HG02981 (cell line): Measurements from ENCODE around the gene WASHC4.
"Not testable (repeated sequence)": the region's sequence is repeated elsewhere in the genome, so short reads cannot be mapped to it uniquely, and the experiment has no call there.

ENCODE experiments used
- ATAC-seq: cut with Tn5 transposase; IDR thresholded peaks from one replicate; pipeline ENCODE4 v1.9.1; 2021; ENCODE audit warnings: mild to moderate bottlenecking, moderate library complexity; ENCODE audit not compliant: unreplicated experiment

Gene WASHC4

GRCh38 chr12:105157606-105158005 is 50.1 kb downstream of the WASHC4 start:
- no peak for ATAC-seq

GRCh38 chr12:105158876-105159275 is 51.3 kb downstream of the WASHC4 start:
- no peak for ATAC-seq

GRCh38 chr12:105162174-105162573 is 54.6 kb downstream of the WASHC4 start:
- no peak for ATAC-seq

- ATAC-seq = no peak
Measured at GRCh38 chr12:105164068-105164467, 56.5 kb downstream of the WASHC4 start.

DNA sequence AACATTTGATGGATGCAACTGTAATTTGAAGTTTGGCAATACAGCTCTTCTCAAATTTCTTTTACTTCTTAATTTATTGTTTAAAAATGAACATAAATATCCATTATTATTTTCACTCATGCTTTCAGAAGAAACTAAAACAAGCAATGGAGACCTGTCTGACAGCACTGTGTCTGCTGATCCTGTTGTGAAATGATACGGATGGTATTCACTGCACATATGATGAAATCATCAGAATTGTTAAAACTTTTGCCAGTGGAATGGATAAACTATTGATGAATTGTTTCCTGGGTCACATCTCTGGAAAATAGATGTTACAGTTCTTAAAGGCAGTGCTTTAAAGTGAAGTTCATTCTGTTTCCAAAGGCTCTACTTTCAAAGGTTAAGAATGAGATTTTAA is 59.2 kb downstream of the WASHC4 start:
- no peak for ATAC-seq

- ATAC-seq = no peak
Measured at GRCh38 chr12:105167346-105167745, 59.8 kb downstream of the WASHC4 start.

GRCh38 chr12:105168006-105168405 is 60.5 kb downstream of the WASHC4 start:
- no peak for ATAC-seq

DNA sequence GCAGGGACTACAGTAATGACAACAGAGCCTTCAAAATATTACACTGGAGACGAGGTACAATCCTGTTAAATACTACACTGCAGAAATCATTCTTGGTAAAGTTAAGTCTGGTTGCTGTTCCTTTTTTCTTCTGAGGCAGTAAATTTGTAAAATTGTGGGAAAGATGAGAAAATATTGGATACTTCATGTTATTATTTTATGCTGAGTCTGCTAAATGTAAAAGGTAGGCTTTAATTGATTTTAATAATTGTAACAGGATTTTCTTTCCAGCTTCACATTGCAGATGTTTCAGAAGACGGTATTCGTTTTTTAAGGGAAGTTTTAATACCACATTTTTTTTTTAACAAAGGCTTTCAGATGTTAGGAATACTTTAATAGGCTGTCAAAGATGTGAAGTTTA is 62.6 kb downstream of the WASHC4 start:
- ATAC-seq = no peak

GRCh38 chr12:105171691-105172436 is 64.3 kb downstream of the WASHC4 start:
- ATAC-seq = no peak

DNA sequence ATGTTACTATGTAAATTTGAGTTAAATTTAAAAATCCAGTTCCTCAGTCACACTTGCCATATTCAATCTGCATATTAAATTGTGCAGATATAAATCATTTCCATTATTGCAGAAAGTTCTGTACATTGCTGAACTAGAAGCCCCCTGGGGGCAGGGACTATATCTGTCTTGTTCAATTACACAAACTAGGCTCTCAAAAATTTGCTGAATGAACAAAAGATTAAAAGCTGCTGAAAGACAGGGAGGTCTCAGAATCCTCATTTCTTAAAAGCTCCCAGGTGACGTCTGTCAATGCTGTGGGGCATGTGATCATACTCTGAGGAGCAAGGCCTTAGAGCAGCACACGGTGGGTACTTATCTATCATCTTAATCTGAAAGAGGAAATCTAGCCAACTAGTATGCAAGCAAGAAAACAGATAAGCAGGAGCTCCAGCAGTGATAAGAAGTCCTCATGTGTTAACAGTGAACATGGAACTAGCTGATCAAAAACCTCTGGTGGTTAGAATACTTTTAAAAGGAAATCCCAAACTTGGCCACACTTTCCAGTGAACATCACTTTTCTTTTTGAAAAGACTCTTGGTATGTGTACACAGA is 68.0 kb downstream of the WASHC4 start:
- no peak for ATAC-seq

DNA sequence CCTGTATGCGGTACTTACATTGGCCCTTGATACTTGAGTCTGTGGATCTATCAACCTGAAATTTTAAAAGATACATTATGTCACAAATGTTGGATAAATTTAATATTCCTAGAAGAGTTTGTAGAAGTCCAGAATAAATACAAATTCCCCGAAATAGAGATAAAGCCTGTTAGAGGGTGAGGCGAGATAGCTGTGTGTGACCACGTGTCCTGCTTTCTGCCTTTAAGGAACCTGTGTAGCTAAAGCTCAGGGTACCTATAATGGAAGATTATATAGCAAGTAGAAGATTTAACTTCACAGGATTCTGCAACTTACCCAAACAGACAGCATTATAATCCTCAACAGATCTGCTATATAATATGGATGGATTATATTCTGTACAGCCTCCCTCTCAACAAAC is 69.7 kb downstream of the WASHC4 start:
- ATAC-seq = no peak

DNA sequence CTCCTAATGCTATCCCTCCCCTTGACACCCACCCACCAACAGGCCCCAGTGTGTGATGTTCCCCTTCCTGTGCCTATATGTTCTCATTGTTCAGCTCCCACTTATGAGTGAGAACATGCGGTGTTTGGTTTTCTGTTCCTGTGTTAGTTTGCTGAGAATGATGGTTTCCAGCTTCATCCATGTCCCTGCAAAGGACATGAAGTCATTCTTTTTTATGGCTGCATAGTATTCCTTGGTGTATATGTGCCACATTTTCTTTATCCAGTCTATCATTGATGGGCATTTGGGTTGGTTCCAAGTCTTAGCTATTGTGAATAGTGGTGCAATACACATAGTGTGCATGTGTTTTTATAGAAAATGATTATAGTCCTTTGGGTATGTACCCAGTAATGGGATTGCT is 71.6 kb downstream of the WASHC4 start:
- ATAC-seq = not testable (repeated sequence)

GRCh38 chr12:105183406-105183805 is 75.9 kb downstream of the WASHC4 start:
- ATAC-seq = not testable (repeated sequence)

- ATAC-seq = not testable (repeated sequence)
Measured at GRCh38 chr12:105183976-105184375, 76.4 kb downstream of the WASHC4 start.

DNA sequence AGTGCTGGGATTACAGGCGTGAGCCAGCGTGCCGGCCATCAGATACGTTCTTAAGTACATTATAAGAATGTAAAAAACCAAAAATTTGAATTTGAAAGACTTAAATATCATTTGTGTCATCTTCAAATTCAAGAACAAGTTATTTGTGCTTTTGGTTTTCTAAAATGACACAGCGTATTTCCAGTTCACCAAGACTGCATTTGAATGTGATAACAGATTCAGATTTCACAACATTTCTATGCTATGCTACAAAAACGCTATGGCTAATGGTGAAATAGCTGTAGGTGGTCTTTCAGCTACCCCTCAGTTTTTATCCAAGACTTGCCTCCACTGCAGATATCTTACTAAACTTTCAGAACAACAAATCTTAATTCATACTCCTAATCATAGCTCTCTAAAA is 81.8 kb downstream of the WASHC4 start:
- ATAC-seq = no peak

DNA sequence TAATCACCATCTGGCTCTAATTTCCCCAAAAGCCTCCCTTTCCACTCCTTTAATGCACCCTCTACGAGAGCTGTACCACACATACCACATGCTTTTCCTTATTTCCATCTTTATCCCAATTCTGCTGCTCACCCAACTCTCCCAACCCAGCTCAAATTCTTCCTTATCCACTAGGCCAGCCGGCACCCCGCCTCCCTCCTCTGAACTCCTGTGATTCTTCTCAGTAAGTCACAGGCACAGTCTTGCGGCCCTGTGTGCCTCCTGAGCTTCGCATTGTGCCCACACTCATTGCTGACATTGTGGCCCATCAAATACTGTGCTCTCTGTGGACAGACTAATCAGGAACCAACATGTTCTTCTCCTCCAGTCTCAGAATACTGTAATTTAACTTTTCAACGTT is 83.0 kb downstream of the WASHC4 start:
- no peak for ATAC-seq

DNA sequence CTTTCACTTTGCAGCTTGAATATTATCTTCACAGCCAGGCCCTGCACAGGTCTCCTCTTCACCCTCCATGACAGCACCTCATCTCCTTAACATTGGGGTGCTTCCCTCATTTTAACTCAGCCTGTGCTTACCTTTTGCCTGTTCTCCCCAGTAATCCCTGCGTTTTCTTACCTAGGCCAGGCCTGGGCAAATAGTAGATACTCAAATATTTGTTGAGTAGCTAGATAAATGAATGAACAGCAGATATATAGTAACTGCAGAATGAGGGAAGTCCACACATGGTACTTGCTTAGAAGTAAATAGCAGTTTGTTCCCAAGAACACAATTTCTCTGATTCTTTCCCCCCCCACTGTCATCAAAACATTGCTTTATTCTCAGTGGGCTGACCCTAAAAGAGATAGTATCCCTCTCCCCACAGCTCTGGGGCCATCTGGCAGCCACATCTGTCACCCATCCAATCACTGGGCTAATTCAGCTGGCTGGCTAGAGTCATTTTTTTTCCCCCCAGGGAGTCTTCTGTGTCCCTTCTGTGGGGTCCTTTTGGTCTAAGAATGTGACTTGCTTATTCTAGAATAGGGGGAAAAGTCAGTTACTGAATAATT is 85.2 kb downstream of the WASHC4 start:
- no peak for ATAC-seq

- ATAC-seq = no peak
Measured at GRCh38 chr12:105194947-105195346, 87.4 kb downstream of the WASHC4 start.

- ATAC-seq = no peak
Measured at GRCh38 chr12:105196090-105196489, 88.6 kb downstream of the WASHC4 start.

- ATAC-seq = no peak
Measured at GRCh38 chr12:105198961-105199360, 91.4 kb downstream of the WASHC4 start.

GRCh38 chr12:105200385-105200784 is 92.9 kb downstream of the WASHC4 start:
- no peak for ATAC-seq

GRCh38 chr12:105201299-105201698 is 93.8 kb downstream of the WASHC4 start:
- ATAC-seq = no peak
